ENCODE data around the gene CLDND1.

CLDND1 gene

GRCh38 chr3:98550833-98551232, 28.1 kb upstream of the CLDND1 start:
- Histone ChIP-seq H3K79me2 (ENCODE audit: insufficient read depth, low read depth) (no peaks in the 10 kb centered on the region), H3K27ac (no peak overlapping the region), H3K4me2 (no peak overlapping the region), H3K36me3 (ENCODE audit: insufficient read depth) (no peaks in the 10 kb centered on the region), H3K9ac (no peak overlapping the region), H3K27me3 (ENCODE audit: insufficient read depth, low read depth) (no peaks in the 10 kb centered on the region), H3K4me1 (ENCODE audit: low read depth, poor library complexity, severe bottlenecking) (peaks cover 90% of the 10 kb centered on the region), H2AFZ (ENCODE audit: low read depth) (no peak overlapping the region), H3K4me3 (IDR thresholded peaks at IDR 0.05; ENCODE audit: insufficient read depth, low read depth, low read length) (no peak overlapping the region), H4K20me1 (ENCODE audit: insufficient read depth) (no peaks in the 10 kb centered on the region)
- TF ChIP-seq CTCF (conservative IDR thresholded peaks at IDR 0.05; ENCODE audit: low read depth, low read length) = no peak

GRCh38 chr3:98548544-98548943, 25.8 kb upstream of the CLDND1 start:
- H3K4me3 ChIP-seq (IDR thresholded peaks at IDR 0.05; ENCODE audit: insufficient read depth, low read depth, low read length) = no peak overlapping the region
- no peaks in the 10 kb centered on the region for H3K79me2 ChIP-seq (ENCODE audit: insufficient read depth, low read depth)
- H2AFZ ChIP-seq (ENCODE audit: low read depth) = no peak overlapping the region
- TF ChIP-seq CTCF (conservative IDR thresholded peaks at IDR 0.05; ENCODE audit: low read depth, low read length) = no peak
- H3K4me1 ChIP-seq (ENCODE audit: low read depth, poor library complexity, severe bottlenecking) = peaks cover 94% of the 10 kb centered on the region
- H3K9ac ChIP-seq = no peak overlapping the region
- H3K36me3 ChIP-seq (ENCODE audit: insufficient read depth) = no peaks in the 10 kb centered on the region; the same call in 1 of the 2 replicates
- H3K27ac ChIP-seq = no peak overlapping the region
- H4K20me1 ChIP-seq (ENCODE audit: insufficient read depth) = no peaks in the 10 kb centered on the region
- H3K27me3 ChIP-seq (ENCODE audit: insufficient read depth, low read depth) = no peaks in the 10 kb centered on the region
- H3K4me2 ChIP-seq = no peak overlapping the region

- H3K27me3 ChIP-seq (ENCODE audit: insufficient read depth, low read depth) = no peaks in the 10 kb centered on the region
- H3K4me3 ChIP-seq (IDR thresholded peaks at IDR 0.05; ENCODE audit: insufficient read depth, low read depth, low read length) = peak overlapping the region; percentile 22
- H3K9ac ChIP-seq = peak overlapping the region; percentile 45; the same call in 1 of the 2 replicates
- H4K20me1 ChIP-seq (ENCODE audit: insufficient read depth) = no peaks in the 10 kb centered on the region
- no peaks in the 10 kb centered on the region for H3K79me2 ChIP-seq (ENCODE audit: insufficient read depth, low read depth)
- peak overlapping the region; percentile 73 for H3K27ac ChIP-seq
- H3K4me1 ChIP-seq (ENCODE audit: low read depth, poor library complexity, severe bottlenecking) = peaks cover 97% of the 10 kb centered on the region
- peak overlapping the region; percentile 98 for H3K4me2 ChIP-seq
- H3K36me3 ChIP-seq (ENCODE audit: insufficient read depth) = no peaks in the 10 kb centered on the region; the same call in 1 of the 2 replicates
- peak overlapping the region; percentile 42 for H2AFZ ChIP-seq (ENCODE audit: low read depth)
- no peak for TF ChIP-seq CTCF (conservative IDR thresholded peaks at IDR 0.05; ENCODE audit: low read depth, low read length)
These were observed 23.2 kb upstream of the CLDND1 start for GRCh38 chr3:98545940-98546339.

DNA sequence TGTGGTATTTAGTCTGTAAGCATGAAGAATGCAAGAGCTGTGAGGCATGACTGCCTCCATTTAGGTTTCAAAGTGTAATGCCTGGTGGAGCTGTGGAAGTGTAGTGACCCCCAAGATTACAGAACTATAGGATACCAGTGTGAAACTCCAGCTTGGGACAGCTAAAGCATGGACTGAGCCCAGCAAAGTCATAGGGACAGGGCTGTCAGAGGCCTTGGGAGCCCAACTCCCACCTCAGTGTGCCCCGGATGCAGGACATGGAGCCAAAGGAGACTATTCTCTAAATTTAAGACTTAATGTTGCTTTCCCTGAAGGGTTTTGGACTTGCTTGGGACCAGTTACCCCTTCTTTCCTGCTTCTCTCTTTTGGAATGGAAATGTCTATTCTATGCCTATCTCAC, 19.9 kb upstream of the CLDND1 start:
- Histone ChIP-seq H3K36me3 (ENCODE audit: insufficient read depth) (no peaks in the 10 kb centered on the region; the same call in 1 of the 2 replicates), H3K9ac (no peak overlapping the region), H3K4me1 (ENCODE audit: low read depth, poor library complexity, severe bottlenecking) (peaks cover 95% of the 10 kb centered on the region), H2AFZ (ENCODE audit: low read depth) (no peak overlapping the region), H4K20me1 (ENCODE audit: insufficient read depth) (no peaks in the 10 kb centered on the region), H3K27ac (no peak overlapping the region), H3K4me3 (IDR thresholded peaks at IDR 0.05; ENCODE audit: insufficient read depth, low read depth, low read length) (no peak overlapping the region), H3K4me2 (no peak overlapping the region), H3K27me3 (ENCODE audit: insufficient read depth, low read depth) (no peaks in the 10 kb centered on the region), H3K79me2 (ENCODE audit: insufficient read depth, low read depth) (no peaks in the 10 kb centered on the region)
- TF ChIP-seq CTCF (conservative IDR thresholded peaks at IDR 0.05; ENCODE audit: low read depth, low read length) = no peak
